ENCODE results near the gene MUC13. TPM values are rescaled to one million over a fixed set of nuclear protein-coding genes. Genes with fewer than 3 reads are reported as not detected.

The MUC13 gene
- total RNA-seq, 1 experiment from 2014 or later: not detected

- no peaks in the 10 kb centered on the region for H3K27me3 Mint-ChIP-seq (ENCODE audit: insufficient read depth, unreplicated experiment)
- H3K27ac Mint-ChIP-seq (ENCODE audit: low read depth, unreplicated experiment): no peak overlapping the region
- CTCF ChIA-PET: interaction anchor here (0.7 to 1.5 kb wide), 6 partner anchors 9 to 152 kb away, joined by 3 to 8 read pairs (median 4); no protein-coding TSS in a partner anchor
- H3K9me3 Mint-ChIP-seq (ENCODE audit: unreplicated experiment): no peaks in the 10 kb centered on the region
- no peak overlapping the region for H3K4me3 Mint-ChIP-seq (ENCODE audit: unreplicated experiment)
- POLR2A ChIA-PET: no interaction called here
- H3K36me3 Mint-ChIP-seq (ENCODE audit: insufficient read depth, unreplicated experiment): no peaks in the 10 kb centered on the region
- no TSS peak for BruUV-seq (replicated peaks)
- DNase-seq (ENCODE audit: unreplicated experiment): no peak
- H3K4me1 Mint-ChIP-seq (ENCODE audit: insufficient read depth, unreplicated experiment): no peaks in the 10 kb centered on the region
- intact Hi-C loops (cut with micrococcal nuclease): no loop called here
- TF ChIP-seq CTCF (IDR thresholded peaks at IDR 0.05; ENCODE audit: unreplicated experiment): no peak
Observed at GRCh38 chr3:124939661-124940060, 5.1 kb upstream of the MUC13 start.

GRCh38 chr3:124938896-124939295 is 4.3 kb upstream of the MUC13 start:
- POLR2A ChIA-PET: no interaction called here
- intact Hi-C loops (cut with micrococcal nuclease): no loop called here
- BruUV-seq (replicated peaks): no TSS peak
- Mint-ChIP-seq H3K36me3 (ENCODE audit: insufficient read depth, unreplicated experiment) (no peaks in the 10 kb centered on the region), H3K27me3 (ENCODE audit: insufficient read depth, unreplicated experiment) (no peaks in the 10 kb centered on the region), H3K4me3 (ENCODE audit: unreplicated experiment) (no peak overlapping the region), H3K27ac (ENCODE audit: low read depth, unreplicated experiment) (no peak overlapping the region), H3K4me1 (ENCODE audit: insufficient read depth, unreplicated experiment) (no peaks in the 10 kb centered on the region), H3K9me3 (ENCODE audit: unreplicated experiment) (no peaks in the 10 kb centered on the region)
- TF ChIP-seq CTCF (IDR thresholded peaks at IDR 0.05; ENCODE audit: unreplicated experiment): no peak
- CTCF ChIA-PET: interaction anchor here (0.6 to 1.5 kb wide), 5 partner anchors 10 to 152 kb away, joined by 3 to 9 read pairs (median 8); no protein-coding TSS in a partner anchor
- no peak for DNase-seq (ENCODE audit: unreplicated experiment)

- no TSS peak for BruUV-seq (replicated peaks)
- no peaks in the 10 kb centered on the region for H3K9me3 Mint-ChIP-seq (ENCODE audit: unreplicated experiment)
- H3K4me1 Mint-ChIP-seq (ENCODE audit: insufficient read depth, unreplicated experiment): no peaks in the 10 kb centered on the region
- no peak overlapping the region for H3K27ac Mint-ChIP-seq (ENCODE audit: low read depth, unreplicated experiment)
- POLR2A ChIA-PET: interaction anchor here (0.7 kb wide), 1 partner anchor 17 kb away, joined by 3 read pairs; no protein-coding TSS in a partner anchor
- no peak for TF ChIP-seq CTCF (IDR thresholded peaks at IDR 0.05; ENCODE audit: unreplicated experiment)
- no peaks in the 10 kb centered on the region for H3K27me3 Mint-ChIP-seq (ENCODE audit: insufficient read depth, unreplicated experiment)
- CTCF ChIA-PET: interaction anchor here (0.6 to 1.9 kb wide), 7 partner anchors 15 to 648 kb away, joined by 3 to 8 read pairs (median 5); no protein-coding TSS in a partner anchor
- intact Hi-C loops (cut with micrococcal nuclease): no loop called here
- no peak overlapping the region for H3K4me3 Mint-ChIP-seq (ENCODE audit: unreplicated experiment)
- no peaks in the 10 kb centered on the region for H3K36me3 Mint-ChIP-seq (ENCODE audit: insufficient read depth, unreplicated experiment)
- DNase-seq (ENCODE audit: unreplicated experiment): no peak
Observed at GRCh38 chr3:124937049-124937448, 2.5 kb upstream of the MUC13 start.

- Mint-ChIP-seq H3K27me3 (ENCODE audit: insufficient read depth, unreplicated experiment) (no peaks in the 10 kb centered on the region), H3K4me3 (ENCODE audit: unreplicated experiment) (no peak overlapping the region), H3K27ac (ENCODE audit: low read depth, unreplicated experiment) (no peak overlapping the region), H3K9me3 (ENCODE audit: unreplicated experiment) (no peaks in the 10 kb centered on the region), H3K4me1 (ENCODE audit: insufficient read depth, unreplicated experiment) (no peaks in the 10 kb centered on the region), H3K36me3 (ENCODE audit: insufficient read depth, unreplicated experiment) (no peaks in the 10 kb centered on the region)
- ChIA-PET CTCF (interaction anchor here (0.6 to 1.9 kb wide), 9 partner anchors 9 to 647 kb away, joined by 3 to 7 read pairs (median 5); no protein-coding TSS in a partner anchor), POLR2A (interaction anchor here (0.6 kb wide), 1 partner anchor 94 kb away, joined by 3 read pairs; no protein-coding TSS in a partner anchor)
- no peak for TF ChIP-seq CTCF (IDR thresholded peaks at IDR 0.05; ENCODE audit: unreplicated experiment)
- BruUV-seq (replicated peaks): no TSS peak
- intact Hi-C loops (cut with micrococcal nuclease): no loop called here
- no peak for DNase-seq (ENCODE audit: unreplicated experiment)
Observed at GRCh38 chr3:124935794-124936542, 1.4 kb upstream of the MUC13 start.
